H1 (cell line): ENCODE results near the gene GXYLT2. TPM values are rescaled to one million over a fixed set of nuclear protein-coding genes. Genes with fewer than 3 reads are reported as not detected.

Experiments used
- CTCF ChIA-PET: fragments of 300-600 bp; sonication (Branson Sonifier 250); formaldehyde crosslinking; loops from one replicate; lab custom pipeline; 2021; ENCODE audit not compliant: partially characterized antibody; lab: Charles Lee
- POLR2A ChIA-PET: fragments of 300-600 bp; sonication (Branson Sonifier 250); formaldehyde crosslinking; loops from one replicate; lab custom pipeline; 2021; ENCODE audit warnings: inconsistent platforms; ENCODE audit not compliant: partially characterized antibody; lab: Charles Lee
- DNase-seq, 2 experiments: peaks; one replicate each; pipeline versions ENCODE4 v3.0.0 to v3.0.0-alpha.2; 2010 to 2022; ENCODE audit warnings: low spot score in 2 of 2, low read depth in 1 of 2, mixed read lengths in 1 of 2
- FAIRE-seq: peaks from 2 replicates; lab custom pipeline; 2011; peaks lifted over from hg19 to GRCh38; lab: Jason Lieb, UNC
- H2AFZ ChIP-seq: 2 replicates; pipeline ENCODE4 v1.8.1; 2012; ENCODE audit warnings: low read length, inconsistent platforms
- H2AK5ac ChIP-seq: 2 replicates; pipeline ENCODE4 v1.6.1; 2013; ENCODE audit warnings: low read depth, low read length
- H2BK120ac ChIP-seq: replicated peaks from 2 replicates; pipeline ENCODE3; 2013; ENCODE audit warnings: low read depth, low read length, inconsistent platforms
- H2BK12ac ChIP-seq: 2 replicates; pipeline ENCODE4 v1.6.1; 2013; ENCODE audit warnings: low read depth, low read length
- H2BK15ac ChIP-seq: 2 replicates; pipeline ENCODE4 v1.6.1; 2013; ENCODE audit warnings: low read length
- H2BK20ac ChIP-seq: 2 replicates; pipeline ENCODE4 v1.6.1; 2013; ENCODE audit warnings: low read length
- H2BK5ac ChIP-seq: 2 replicates; pipeline ENCODE4 v1.6.1; 2013; ENCODE audit warnings: low read depth, low read length
- H3K14ac ChIP-seq: 2 replicates; pipeline ENCODE4 v1.6.1; 2013; ENCODE audit warnings: inconsistent platforms; ENCODE audit not compliant: insufficient read length
- H3K18ac ChIP-seq: 2 replicates; pipeline ENCODE4 v1.6.1; 2013; ENCODE audit warnings: low read length; ENCODE audit errors: extremely low read depth
- H3K23ac ChIP-seq: 2 replicates; pipeline ENCODE4 v1.6.1; 2013; ENCODE audit warnings: inconsistent platforms; ENCODE audit not compliant: insufficient read length
- H3K23me2 ChIP-seq: 2 replicates; pipeline ENCODE4 v1.6.1; 2013; ENCODE audit warnings: low read depth, low read length
- H3K27ac ChIP-seq: 2 replicates; pipeline ENCODE4 v1.6.1; 2011; ENCODE audit warnings: low read depth, low read length, inconsistent platforms
- H3K27me3 ChIP-seq, 4 experiments: replicated peaks in 1 of 4; 1 replicate in 1 of 4; 2 replicates in 3 of 4; pipeline versions ENCODE4 v1.6.1 to v1.8.1; 2011 to 2013; ENCODE audit warnings: low read length in 3 of 4, mild to moderate bottlenecking in 3 of 4, inconsistent platforms in 2 of 4, mixed read lengths in 2 of 4, moderate library complexity in 1 of 4; ENCODE audit not compliant: control insufficient read depth in 3 of 4, insufficient read depth in 3 of 4; ENCODE audit errors: extremely low read depth in 1 of 4
- H3K36me3 ChIP-seq, 4 experiments: 2 replicates each; pipeline versions ENCODE4 v1.6.1 to v1.8.1; 2011 to 2013; ENCODE audit warnings: mild to moderate bottlenecking in 4 of 4, low read length in 3 of 4, moderate library complexity in 2 of 4, control low read depth in 1 of 4, inconsistent platforms in 1 of 4; ENCODE audit not compliant: insufficient read depth in 4 of 4, control insufficient read depth in 2 of 4
- H3K4ac ChIP-seq: replicated peaks from 2 replicates; pipeline ENCODE3; 2013; ENCODE audit warnings: low read length, low read depth, mixed read lengths, inconsistent platforms; ENCODE audit not compliant: insufficient read length
- H3K4me1 ChIP-seq, 4 experiments: replicated peaks in 1 of 4; 1 replicate in 1 of 4; 2 replicates in 3 of 4; pipeline versions ENCODE4 v1.6.1 to v1.8.1; 2011 to 2013; ENCODE audit warnings: low read length in 3 of 4, inconsistent platforms in 2 of 4, mixed read lengths in 1 of 4; ENCODE audit not compliant: insufficient read depth in 4 of 4, control insufficient read depth in 3 of 4
- H3K4me2 ChIP-seq, 2 experiments: 2 replicates each; pipeline versions ENCODE4 v1.6.1 to v1.8.1; 2011 to 2013; ENCODE audit warnings: low read depth in 2 of 2, low read length in 2 of 2, control low read depth in 1 of 2, inconsistent platforms in 1 of 2, mild to moderate bottlenecking in 1 of 2; ENCODE audit not compliant: insufficient read depth in 1 of 2
- H3K4me3 ChIP-seq, 4 experiments: fragments of 200-600, 300-600 bp in 1 of 4; sonication (generic), shearing (Covaris generic), sonication (Bioruptor Twin) in 1 of 4; 2 replicates each; pipeline versions ENCODE4 v1.5.1 to v1.8.1; 2011 to 2016; ENCODE audit warnings: low read length in 4 of 4, low read depth in 3 of 4, control low read depth in 2 of 4, inconsistent platforms in 2 of 4, mild to moderate bottlenecking in 2 of 4, mixed read lengths in 1 of 4, moderate library complexity in 1 of 4; ENCODE audit not compliant: insufficient read depth in 2 of 4; ENCODE audit errors: extremely low read depth in 1 of 4
- H3K56ac ChIP-seq: replicated peaks from 2 replicates; pipeline ENCODE3; 2013; ENCODE audit warnings: low read depth, mild to moderate bottlenecking, mixed read lengths, low read length, inconsistent platforms; ENCODE audit not compliant: insufficient read length
- H3K79me1 ChIP-seq: 2 replicates; pipeline ENCODE4 v1.6.1; 2013; ENCODE audit warnings: low read depth, low read length, control low read depth
- H3K79me2 ChIP-seq, 2 experiments: 2 replicates each; pipeline versions ENCODE4 v1.6.1 to v1.8.1; 2012 to 2013; ENCODE audit warnings: low read length in 2 of 2, mild to moderate bottlenecking in 2 of 2, inconsistent platforms in 1 of 2; ENCODE audit not compliant: insufficient read depth in 2 of 2, control insufficient read depth in 1 of 2
- H3K9ac ChIP-seq, 4 experiments: replicated peaks in 1 of 4; 1 replicate in 1 of 4; 2 replicates in 3 of 4; pipeline versions ENCODE4 v1.6.1 to v1.8.1; 2011 to 2013; ENCODE audit warnings: low read depth in 3 of 4, low read length in 3 of 4, control low read depth in 2 of 4, mild to moderate bottlenecking in 2 of 4, moderate library complexity in 2 of 4, inconsistent platforms in 1 of 4; ENCODE audit errors: extremely low read depth in 1 of 4
- H3K9me3 ChIP-seq, 2 experiments: 2 replicates each; pipeline versions ENCODE4 v1.6.1 to v1.8.1; 2012 to 2013; ENCODE audit warnings: mild to moderate bottlenecking in 2 of 2, moderate library complexity in 2 of 2, control low read depth in 1 of 2, inconsistent platforms in 1 of 2, low read depth in 1 of 2, low read length in 1 of 2, mixed read lengths in 1 of 2; ENCODE audit not compliant: insufficient read depth in 2 of 2
- H4K20me1 ChIP-seq, 2 experiments: replicated peaks in 1 of 2; 2 replicates each; pipeline versions ENCODE3 to v1.8.1; 2011 to 2013; ENCODE audit warnings: inconsistent platforms in 2 of 2, low read length in 2 of 2, mild to moderate bottlenecking in 1 of 2; ENCODE audit not compliant: insufficient read depth in 2 of 2, control insufficient read depth in 1 of 2
- H4K5ac ChIP-seq: 2 replicates; pipeline ENCODE4 v1.6.1; 2013; ENCODE audit warnings: low read length, low read depth, mixed read lengths, inconsistent platforms; ENCODE audit not compliant: insufficient read length
- H4K8ac ChIP-seq: 2 replicates; pipeline ENCODE4 v1.8.0; 2013; ENCODE audit warnings: mild to moderate bottlenecking, moderate library complexity, low read length, inconsistent platforms; ENCODE audit not compliant: insufficient read depth; ENCODE audit errors: extremely low read depth
- H4K91ac ChIP-seq: replicated peaks from 2 replicates; pipeline ENCODE3; 2013; ENCODE audit warnings: low read length, mixed read lengths, inconsistent platforms; ENCODE audit not compliant: insufficient read length
- KDM4A ChIP-seq: IDR thresholded peaks from one replicate; pipeline ENCODE4 v1.7.1; 2012; ENCODE audit warnings: low read depth, mild to moderate bottlenecking, moderate library complexity, low read length, inconsistent platforms; ENCODE audit not compliant: severe bottlenecking
- RAD21 ChIP-seq, 2 experiments: IDR thresholded peaks in 1 of 2; conservative IDR thresholded peaks in 1 of 2; 2 replicates each; pipeline ENCODE4 v1.6.1; 2011; ENCODE audit warnings: low read depth in 2 of 2, low read length in 2 of 2, improper control_type of control experiment in 1 of 2, inconsistent platforms in 1 of 2, mild to moderate bottlenecking in 1 of 2, moderate library complexity in 1 of 2
- YY1 ChIP-seq: IDR thresholded peaks from 2 replicates; pipeline ENCODE4 v1.6.1; 2011; ENCODE audit warnings: low read depth, mild to moderate bottlenecking, low read length
- WGBS, 2 experiments: shearing (Covaris generic) in 1 of 2; methylation state at CpG; one replicate each; pipeline versions ENCODE4 v1.1.6 to v1.1.7; 2013 to 2015; ENCODE audit warnings: low lambda C conversion rate in 2 of 2, mixed read lengths in 2 of 2, inconsistent platforms in 1 of 2, low coverage in 1 of 2, missing lambda C conversion rate in 1 of 2; ENCODE audit not compliant: insufficient replicate concordance in 2 of 2, insufficient coverage in 1 of 2, insufficient read length in 1 of 2; ENCODE audit errors: extremely low coverage in 1 of 2, missing lambda C conversion rate in 1 of 2; 5-methylcytosine and 5-hydroxymethylcytosine counted together
- polyA plus RNA-seq, 7 experiments: library from polyadenylated mRNA; depleted of rRNA in 3 of 7; stranded (reverse) in 5 of 7; unstranded in 2 of 7; fragments of >200 nt in 5 of 7; fragments of 200-250 nt in 2 of 7; gene quantifications; 1 replicate in 5 of 7; 2 replicates in 1 of 7; 4 replicates in 1 of 7; pipeline versions ENCODE4 v1.2.1 to v1.2.3, GENCODE V29; 2011 to 2013; ENCODE audit warnings: missing spikeins in 2 of 7, mixed read lengths in 2 of 7
- total RNA-seq: library from RNA; stranded (reverse); fragmentation: NEBNext Ultra II Directional; extraction: Animal tissue kit (Norgen Biotek cat#: 25700); gene quantifications from 2 replicates; pipeline ENCODE4 v1.2.1, GENCODE V29; 2021
- TF ChIP-seq, protein P1 (sequence below), 3 experiments: IDR thresholded peaks; 1 replicate in 2 of 3; 2 replicates in 1 of 3; pipeline versions ENCODE4 v1.5.1 to v1.6.1; 2011; ENCODE audit warnings: low read length in 3 of 3, mild to moderate bottlenecking in 3 of 3, inconsistent platforms in 2 of 3, low read depth in 1 of 3, moderate library complexity in 1 of 3; ENCODE audit not compliant: insufficient read depth in 1 of 3; ENCODE audit errors: control extremely low read depth in 1 of 3

The GXYLT2 gene
- total and polyA plus RNA-seq, 2 of the 8 experiments (the other 6 are each of a cell fraction or from before 2014, with no cell fraction given), result 1.8 to 5.6 TPM

DNA sequence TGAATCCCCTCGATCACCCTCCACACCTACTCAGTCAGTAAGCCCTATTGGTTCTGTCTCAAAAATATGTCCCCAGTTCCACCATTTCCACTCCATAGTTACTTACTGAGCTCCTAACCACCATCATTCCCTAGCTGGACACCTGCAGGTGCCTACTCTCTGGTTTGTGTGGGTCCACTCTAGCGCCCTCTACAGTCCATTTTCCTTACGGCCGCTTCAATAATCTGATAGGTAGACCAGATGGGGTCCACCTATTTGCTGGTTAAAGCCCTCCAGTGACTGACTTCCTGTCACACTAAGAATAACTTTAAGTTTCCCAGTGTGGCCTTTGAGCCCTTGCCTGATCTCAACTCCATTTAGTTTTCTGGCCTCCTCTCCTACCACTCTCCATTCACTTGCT is 5.0 kb downstream of the GXYLT2 start:
- Histone ChIP-seq H3K27me3 (peaks cover 0 to 31% (median 16%) of the 10 kb centered on the region in 4 experiments; a peak in 5 of 7 replicates), H3K14ac (no peak overlapping the region), H3K79me1 (no peaks in the 10 kb centered on the region), H3K4me2 (no peak overlapping the region), H3K9ac (no peak overlapping the region), H3K56ac (no peak overlapping the region), H4K91ac (no peak overlapping the region), H4K8ac (no peak overlapping the region), H3K4me3 (no peak overlapping the region), H4K5ac (no peak overlapping the region), H3K4ac (no peak overlapping the region), H2BK120ac (no peak overlapping the region), H3K4me1 (peaks cover 2 to 4% (median 3%) of the 10 kb centered on the region in 4 experiments; a peak in 5 of 7 replicates), H2AK5ac (no peak overlapping the region), H3K27ac (no peak overlapping the region), H3K79me2 (no peaks in the 10 kb centered on the region), H3K18ac (no peak overlapping the region), H3K23ac (no peak overlapping the region), H3K9me3 (no peaks in the 10 kb centered on the region), H2BK12ac (no peak overlapping the region), H2BK20ac (no peak overlapping the region), H4K20me1 (peaks cover 0 to 2% of the 10 kb centered on the region in 2 experiments), H2BK5ac (no peak overlapping the region), H2AFZ (no peak overlapping the region), H3K36me3 (no peaks in the 10 kb centered on the region), H3K23me2 (peaks cover 3% of the 10 kb centered on the region), H2BK15ac (no peak overlapping the region)
- 41% methylated on average over 4 of the region's 4 CpGs; no CpG with 5 or more reads in 1 of the 2 experiments for WGBS, 2 experiments
- DNase-seq, result peak; percentile 10 to 81
- ChIA-PET CTCF (interaction anchor here (0.6 to 2.3 kb wide), 20 partner anchors 10 to 486 kb away, joined by 3 to 13 read pairs (median 4); no protein-coding TSS in a partner anchor), POLR2A (no interaction called here)
- peak; percentile 88 for FAIRE-seq
- TF ChIP-seq, protein P1, sequence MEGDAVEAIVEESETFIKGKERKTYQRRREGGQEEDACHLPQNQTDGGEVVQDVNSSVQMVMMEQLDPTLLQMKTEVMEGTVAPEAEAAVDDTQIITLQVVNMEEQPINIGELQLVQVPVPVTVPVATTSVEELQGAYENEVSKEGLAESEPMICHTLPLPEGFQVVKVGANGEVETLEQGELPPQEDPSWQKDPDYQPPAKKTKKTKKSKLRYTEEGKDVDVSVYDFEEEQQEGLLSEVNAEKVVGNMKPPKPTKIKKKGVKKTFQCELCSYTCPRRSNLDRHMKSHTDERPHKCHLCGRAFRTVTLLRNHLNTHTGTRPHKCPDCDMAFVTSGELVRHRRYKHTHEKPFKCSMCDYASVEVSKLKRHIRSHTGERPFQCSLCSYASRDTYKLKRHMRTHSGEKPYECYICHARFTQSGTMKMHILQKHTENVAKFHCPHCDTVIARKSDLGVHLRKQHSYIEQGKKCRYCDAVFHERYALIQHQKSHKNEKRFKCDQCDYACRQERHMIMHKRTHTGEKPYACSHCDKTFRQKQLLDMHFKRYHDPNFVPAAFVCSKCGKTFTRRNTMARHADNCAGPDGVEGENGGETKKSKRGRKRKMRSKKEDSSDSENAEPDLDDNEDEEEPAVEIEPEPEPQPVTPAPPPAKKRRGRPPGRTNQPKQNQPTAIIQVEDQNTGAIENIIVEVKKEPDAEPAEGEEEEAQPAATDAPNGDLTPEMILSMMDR (IDR thresholded peaks at IDR 0.05; ENCODE audit: control extremely low read depth in 1 of 3, insufficient read depth in 1 of 3, low read depth in 1 of 3, low read length in 3 of 3), result peak; percentile 65 to 88 (median 80)
- TF ChIP-seq KDM4A (no peak), RAD21 (IDR thresholded peaks at IDR 0.05 in 1 of 2, conservative IDR thresholded peaks at IDR 0.05 in 1 of 2; ENCODE audit: low read depth in 2 of 2, low read length in 2 of 2) (peak; percentile 43 to 63; a peak in 3 of 4 replicates), YY1 (0 out of 2 replicates have a peak, but pooled peaks have one; percentile 7)
